Cerebellar cortex (tissue), 1 donor: ENCODE measurements around the gene GALNT9.

Experiments used
- DNase-seq: peaks from one replicate; pipeline ENCODE4 v3.0.0-alpha.2; 2015; ENCODE audit warnings: low spot score

The GALNT9 gene

DNA sequence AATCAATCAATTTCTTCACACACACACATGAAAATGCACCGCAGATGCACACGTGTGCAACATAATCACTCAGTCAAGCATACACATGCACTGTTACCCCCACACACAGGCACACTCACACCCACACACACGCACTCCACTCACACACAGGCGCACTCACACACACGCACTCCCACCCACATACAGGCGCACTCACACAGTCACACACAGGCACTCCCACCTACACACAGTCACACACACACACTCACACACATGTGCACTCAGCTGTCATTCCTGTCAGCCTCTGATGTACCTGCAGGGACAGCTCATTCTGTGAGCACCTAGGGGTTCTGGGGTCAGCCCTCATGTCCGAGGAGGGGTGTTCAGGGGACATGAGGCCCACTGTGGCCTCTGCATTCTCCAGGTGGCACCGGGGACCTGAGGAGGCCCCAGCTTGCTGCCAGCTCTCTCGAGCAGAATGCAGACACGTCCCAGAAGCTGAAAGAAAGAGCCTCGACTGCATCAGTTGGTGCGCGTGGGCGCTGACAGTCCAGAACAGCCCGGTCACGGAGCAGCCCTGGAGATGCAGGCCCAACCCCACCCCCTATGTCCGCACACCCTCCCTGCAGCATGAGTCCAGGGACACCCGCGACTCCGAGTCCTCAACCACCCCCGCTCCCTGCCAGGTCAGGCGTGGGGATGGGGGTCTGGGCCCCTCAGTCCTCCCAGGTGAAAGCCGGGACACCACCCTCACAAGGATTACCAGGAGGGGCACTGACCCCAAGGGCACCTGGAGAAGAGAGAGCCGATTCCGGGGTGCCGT, 115.8 kb downstream of the GALNT9 start:
- DNase-seq: no peak

DNA sequence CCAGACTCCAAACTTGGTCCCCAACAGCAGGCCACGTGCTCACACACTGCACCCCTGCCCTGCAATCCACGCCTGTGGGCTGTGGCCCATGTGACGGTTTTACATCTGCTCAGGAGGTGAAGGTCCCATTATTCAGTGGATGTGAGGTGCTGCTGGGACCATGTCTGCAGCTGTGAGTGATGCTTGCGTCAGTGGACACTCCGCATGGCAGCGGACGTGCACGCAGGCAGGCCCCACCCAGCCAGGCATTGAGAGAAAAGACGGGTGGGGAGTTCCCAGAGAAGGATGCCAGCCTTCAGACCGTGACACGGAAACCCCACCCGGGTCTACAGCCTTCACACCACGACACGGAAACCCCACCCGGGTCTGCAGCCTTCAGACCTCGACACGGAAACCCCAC, 117.6 kb downstream of the GALNT9 start:
- no peak for DNase-seq

DNA sequence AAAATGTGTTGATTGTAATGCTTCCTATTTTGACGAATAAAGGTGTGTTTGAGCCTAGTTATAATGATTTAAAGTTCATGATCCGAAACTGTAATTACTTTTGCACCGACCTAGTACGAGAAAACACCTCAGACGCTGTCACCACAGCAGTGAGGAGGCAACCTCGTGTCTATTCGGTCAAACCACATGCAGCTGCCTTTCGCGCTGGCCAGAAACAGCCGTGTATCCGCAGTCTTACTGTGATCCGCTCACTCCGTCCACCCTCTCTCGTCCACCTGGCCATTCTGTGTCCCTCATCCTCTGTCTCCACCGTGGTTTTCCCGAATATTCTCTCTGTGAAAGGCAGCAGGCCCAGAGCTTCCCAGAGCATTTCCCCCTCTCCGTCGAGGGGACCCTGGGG, 118.1 kb downstream of the GALNT9 start:
- no peak for DNase-seq

DNA sequence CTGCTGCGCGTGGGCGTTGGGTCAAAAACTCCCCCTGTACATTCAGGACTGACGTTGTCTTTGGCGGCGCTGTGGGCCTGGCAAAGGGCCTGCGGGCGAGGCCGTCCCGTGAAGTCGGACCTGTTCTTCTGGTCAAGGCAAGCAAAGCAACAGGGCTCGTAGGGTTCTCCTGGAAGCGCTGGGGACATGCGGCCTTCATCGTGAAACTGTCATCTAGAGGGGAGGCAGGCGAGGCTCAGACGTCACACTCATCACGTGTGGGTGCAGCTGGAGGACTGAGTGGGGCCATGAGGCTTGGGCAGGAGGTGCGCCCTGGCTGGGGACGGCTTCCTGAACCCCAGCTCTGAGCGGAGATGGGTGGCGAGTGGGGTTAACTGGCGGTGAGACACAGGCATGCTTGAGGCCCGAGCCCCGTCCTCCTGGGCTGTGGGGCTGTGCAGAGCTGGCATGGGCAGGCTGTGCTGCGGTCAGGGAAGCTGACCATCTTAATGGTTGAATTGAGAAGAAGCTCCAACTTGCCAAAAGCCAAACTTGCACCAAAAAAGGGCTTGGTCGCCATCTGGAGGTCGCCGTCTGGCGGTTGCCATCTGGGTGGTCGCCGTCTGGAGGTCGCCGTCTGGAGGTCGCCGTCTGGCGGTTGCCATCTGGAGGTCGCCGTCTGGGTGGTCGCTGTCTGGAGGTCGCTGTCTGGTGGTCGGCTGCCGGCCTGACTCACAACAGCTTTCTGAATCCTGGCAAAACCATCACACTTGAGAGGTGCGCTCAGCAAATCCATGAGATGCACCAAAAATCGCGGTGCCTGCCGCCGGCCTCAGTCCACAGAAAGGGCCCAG, 119.0 kb downstream of the GALNT9 start:
- no peak for DNase-seq

DNA sequence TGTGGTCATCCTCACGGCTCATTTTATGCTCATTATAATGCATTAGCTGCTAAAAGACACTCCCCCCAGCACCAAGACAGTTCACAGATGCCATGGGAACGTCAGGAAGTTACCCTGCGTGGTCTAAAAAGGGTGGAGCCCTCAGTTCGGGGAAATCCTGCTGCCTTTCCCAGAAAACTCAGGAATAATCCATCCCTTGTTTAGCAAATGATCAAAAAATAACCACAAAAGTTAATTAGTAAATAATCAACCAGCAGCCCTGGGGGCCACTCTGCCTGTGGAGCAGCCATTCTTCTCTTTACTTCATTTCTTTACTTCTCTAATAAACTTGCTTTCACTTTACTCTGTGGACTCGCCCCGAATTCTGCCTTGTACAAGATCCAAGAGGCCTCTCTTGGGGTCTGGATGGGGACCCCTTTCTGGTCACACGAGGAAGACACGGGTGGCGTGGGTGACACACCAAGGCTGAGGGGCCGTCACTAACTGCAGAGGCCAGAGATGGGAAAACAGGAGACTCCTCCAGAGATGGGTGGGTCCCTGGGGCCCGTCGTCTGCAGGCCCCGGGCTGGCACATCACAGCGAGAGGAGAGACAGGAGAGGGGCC, 119.7 kb downstream of the GALNT9 start:
- no peak for DNase-seq

DNA sequence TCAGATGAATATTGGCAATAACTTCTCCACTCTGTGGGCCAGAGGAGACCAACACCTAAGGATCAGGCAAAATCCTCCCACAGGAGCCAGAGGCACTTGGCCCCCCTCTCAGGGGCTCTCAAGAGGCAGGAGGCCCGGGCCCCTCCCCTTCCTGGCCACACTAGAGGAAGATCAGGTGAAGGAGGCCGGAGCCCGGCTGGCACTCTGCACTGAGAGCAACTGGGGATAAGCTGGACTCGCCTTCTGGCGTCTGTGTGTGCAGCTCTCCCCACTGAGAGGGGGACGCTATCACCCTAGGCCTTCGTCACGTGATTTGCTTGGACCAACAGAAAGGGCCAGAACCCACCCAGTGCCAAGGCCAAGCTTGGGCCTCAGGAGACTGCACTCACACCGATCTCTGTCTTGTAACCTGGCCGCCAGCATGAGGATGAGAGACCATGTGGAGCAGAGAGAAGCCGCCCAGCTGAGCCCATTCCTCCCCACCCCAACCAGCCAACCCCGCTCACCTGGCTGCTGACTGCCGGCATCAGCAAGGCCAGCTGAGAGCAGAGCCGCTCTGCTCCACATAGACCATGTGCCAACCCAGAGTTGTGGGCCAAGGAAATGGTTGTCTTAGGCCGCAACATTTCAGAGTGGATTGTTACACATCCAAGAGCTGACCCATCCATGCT, 121.1 kb downstream of the GALNT9 start:
- no peak for DNase-seq

DNA sequence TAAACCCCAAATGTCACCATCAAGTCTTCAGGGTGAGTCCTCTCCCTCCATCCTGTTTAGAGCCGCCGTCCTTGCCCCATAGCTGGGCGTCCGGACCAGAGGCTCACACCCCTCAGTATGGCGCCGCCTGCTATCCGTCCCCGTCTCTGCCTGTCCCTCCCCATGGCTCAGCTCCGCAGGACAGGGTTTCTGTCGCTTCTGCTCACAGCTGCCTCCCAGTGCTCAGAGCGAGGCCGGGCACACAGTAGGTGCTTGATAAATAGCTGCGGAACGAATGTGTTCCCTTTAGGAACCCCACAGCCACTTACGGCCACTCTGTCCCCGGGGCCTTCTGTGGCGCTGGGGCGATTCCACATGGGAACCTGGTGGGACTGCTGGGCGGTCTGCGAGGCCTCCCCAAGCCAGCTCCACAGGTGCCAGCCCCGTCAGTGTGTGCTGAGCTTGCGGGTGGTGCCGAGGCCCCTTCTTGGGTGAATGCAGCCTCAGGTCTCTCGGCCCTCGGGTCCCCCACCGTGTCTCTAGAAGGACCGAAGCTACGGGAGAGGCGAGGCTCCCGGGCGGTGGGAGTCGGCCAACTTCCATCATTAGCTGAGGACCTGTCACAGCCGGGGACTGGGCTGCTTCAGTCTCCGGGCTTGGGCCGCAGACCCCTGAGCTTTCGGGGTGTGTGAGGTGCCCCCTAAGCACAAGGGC, 122.2 kb downstream of the GALNT9 start:
- DNase-seq: no peak

DNA sequence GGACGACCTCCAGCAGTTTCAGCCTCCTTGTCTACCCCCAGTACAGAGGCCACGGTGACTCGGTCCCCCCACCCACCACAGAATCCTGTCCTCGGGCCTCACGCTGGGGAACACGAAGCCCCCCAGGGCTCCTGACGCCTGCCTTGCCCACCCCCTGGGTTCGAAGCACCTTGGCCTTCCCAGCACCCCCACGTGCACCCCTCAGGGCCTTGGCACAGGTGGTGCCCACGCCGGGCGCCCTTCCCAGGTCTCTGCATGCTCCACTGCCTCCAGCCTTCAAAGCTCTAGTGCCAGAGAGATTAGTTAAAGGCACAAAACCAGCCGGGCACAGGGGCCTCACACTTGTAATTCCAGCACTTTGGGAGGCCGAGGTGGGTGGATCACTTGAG, 123.3 kb downstream of the GALNT9 start:
- no peak for DNase-seq

DNA sequence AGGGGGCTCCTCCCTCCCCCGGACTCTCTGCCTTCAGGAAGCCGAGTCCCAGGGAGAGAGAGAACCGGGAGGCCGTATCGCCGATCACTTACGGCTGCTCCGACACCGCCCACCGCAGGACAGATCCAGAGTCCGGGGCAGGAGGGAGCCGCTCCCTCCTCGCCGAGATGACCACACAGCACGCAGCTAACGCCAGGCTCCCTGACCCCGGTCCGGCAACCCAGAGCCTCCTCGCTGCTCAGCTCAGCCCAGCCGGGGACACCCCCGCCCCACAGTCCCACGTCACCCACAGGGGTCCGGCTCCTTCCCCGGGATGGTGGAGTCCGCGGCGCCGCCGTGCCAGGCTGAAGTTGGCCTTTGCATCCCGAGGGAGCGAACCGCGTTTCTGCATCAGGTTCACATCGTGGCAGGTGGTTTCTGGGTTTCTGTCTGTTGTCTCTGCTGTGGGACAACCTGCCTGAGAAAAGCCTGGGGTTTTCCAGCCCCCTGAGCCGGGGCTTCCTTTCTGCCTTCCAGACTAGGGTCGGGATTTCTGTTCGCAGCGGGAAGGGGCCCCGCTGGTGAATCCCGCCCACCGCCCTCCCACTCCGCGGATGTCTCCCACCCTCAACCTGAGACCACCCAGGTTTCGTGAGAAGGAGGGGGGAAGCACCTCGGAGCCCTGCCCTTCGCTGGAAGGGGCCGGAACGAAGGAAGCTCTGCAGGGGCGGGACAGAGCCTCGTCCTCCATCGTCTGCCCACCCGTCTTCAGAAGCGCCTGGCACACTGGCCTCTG, 123.9 kb downstream of the GALNT9 start:
- no peak for DNase-seq

DNA sequence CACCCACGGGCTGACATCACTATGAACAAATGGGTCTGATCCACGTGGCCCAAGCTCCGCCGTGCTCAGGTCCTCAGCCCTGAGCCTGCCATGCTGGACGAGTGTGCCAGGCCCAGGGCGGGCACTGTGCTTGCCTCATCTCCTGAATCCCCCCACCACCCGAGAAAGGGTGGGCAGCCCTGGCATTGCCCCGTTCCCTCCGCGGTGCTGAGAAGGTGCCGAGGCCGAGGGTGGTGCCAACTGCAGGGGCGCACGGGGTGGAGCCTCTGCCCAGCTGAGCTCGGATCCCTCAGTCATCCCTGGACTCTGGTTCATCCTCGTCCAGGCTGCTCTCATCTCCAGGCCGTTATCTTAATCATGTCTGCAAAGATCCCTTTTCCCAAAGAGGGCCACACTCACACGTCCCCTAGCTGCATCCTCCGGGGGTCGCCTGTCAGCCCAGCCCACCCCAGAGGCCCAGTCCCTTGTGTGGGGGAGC, 124.6 kb downstream of the GALNT9 start:
- DNase-seq: no peak

DNA sequence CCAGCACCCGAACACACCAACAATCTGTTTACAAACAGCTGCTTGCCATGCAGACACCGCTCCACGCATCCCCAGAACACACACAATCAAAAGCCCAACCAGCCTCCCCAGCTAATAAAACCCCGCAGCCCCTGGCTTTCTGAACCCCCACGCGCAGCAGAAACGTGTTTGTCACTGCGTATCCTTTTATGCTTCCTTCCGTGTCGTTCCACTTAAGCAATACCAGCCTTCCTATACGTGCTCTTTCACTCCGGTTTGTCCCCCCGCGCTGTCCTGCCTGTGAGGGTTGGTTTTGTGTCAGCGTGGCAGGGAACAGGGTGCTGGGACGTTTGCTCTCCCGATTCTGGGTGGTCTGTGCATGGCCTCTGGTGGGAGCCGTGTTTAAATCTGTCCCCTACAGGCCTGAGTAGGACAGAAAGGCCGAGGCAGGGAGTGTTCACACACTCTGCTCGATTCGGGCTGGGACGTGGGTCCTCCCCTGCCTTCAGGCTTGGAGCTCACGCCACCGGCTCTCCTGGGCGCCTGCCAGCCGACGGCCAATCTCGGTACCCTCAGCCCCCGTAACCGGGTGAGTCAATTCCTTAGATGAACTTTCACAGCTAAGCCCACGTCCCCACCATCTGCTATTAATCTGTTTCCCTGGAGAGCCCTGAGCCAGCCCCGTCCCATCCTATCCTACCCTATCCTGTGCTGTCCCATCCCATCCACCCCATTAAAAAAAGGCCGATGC, 125.2 kb downstream of the GALNT9 start:
- DNase-seq: no peak

DNA sequence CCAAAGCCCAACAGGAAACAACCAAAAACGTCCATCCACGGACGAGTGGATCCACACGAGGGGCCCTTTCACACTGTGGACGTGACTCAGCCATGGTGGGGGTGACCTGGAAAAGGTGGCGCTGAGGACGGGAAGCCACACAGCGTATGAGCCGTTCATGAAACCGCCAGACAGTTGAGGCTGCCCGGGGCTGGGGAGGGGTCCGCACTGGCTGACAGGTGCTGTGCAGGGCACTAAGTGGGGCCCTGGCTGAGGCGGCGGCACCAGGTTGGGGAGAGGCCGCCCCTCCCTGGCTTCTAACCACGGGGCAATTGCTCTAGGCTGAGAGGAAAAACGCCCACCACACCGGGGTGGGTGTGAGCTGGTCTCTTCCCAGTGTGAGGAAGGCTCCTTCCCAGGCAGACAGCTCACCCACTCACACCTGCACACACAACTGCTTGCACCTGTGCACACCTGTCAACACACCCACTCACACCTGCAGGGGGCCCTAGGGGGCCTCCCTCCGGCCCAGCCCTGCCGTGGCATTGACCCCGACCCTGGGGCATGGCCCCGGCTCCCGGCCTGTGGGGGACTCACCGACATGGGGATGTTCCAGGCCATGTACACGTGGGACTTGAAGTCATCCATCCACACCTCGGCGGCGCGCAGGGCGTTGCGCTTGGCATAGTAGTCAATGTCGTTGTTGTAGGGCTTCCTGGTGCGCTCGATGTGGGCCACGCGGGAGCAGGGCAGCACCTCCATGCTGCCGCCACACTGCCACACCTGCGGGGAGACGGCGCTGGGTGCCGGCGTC, 126.3 kb downstream of the GALNT9 start:
- no peak for DNase-seq

DNA sequence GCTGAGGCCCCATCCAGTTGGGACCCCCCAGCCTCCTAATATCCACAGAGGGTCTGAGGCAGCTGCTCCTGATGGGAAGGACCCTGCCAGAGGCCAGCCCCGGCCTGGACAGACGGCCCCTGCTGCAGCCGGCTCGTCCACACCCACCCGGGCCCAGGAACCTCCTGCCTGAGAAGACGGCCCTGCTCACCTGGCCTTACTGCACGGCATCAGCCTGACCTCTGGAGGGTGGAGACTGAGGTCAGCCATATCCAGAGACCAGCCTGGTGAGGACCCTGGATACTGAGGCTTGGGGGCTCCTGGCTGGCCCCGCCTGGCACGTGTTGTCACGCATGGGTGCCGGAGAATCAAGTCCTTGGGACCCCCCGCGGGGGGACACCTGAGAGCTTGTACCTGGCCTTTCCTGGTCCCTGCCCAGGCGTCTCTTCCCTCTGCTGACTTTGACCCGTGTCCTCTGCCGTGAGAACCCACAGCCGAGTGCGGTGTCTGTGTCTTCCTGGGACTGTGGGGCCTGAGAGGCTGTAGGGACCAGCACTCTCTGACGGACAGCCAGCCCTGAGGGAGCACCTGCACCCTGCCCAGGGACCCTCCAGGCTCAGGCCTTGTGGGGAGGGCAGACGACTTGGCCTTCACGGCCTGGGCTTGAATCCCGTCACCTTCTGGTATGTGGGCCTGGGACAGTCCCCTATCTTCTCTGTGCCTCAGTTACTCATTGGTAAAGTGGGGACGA, 127.8 kb downstream of the GALNT9 start:
- DNase-seq: no peak

DNA sequence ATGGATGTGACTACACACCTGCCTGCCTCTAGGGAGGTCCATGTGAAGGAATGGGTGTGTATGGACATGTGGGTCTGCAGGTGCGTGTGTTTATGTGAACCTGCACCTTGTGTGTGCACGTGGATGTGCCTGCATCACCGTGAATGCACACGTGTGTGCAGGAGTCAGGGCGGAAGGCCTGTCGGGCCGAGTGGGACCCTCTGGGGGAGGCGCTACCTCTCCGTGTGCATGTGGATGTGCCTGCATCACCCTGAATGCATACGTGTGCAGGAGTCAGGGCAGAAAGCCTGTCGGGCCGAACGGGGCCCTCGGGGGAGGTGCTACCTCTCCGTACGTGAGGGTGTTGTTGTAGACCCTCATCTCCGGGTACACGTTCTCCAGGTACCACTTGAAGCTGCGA, 128.6 kb downstream of the GALNT9 start:
- DNase-seq: no peak

DNA sequence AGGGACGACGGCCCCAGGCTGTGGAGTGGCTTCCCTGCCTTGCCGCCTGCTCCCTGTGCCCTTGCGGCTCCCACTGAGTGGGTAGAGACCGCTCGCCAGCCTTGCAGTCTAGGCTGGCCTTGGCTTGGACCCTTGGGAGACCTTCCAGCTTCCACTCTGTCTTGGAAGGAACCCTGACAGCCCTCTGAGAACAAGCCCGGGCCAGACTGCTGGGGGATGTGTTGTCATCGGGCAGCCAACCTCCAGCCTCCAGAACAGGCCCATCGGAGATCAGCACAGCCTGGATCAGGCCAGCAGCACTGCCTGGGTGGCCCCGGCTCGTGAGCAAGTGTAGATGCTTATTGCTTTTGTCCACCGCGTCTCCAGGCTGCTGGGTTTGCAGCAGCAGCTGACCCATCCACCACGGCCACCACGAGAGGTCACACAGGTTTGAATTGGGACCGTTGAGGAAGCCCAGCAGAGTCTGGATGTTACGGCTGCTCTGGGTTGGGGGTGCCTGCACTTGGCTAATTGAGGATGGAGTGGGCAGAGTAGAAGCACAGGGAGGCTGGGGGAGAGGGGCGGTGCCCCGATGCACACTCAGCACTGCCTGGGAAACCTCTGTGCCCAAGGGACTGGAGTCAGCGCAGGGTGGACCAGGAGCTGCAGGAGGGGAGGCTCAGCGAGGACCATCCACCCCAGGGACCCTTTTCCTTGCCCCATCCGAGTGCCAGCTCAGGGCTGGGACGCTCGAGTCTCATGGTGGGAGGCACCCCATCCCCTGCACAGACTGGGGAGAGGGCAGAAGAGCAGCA, 129.7 kb downstream of the GALNT9 start:
- no peak for DNase-seq

DNA sequence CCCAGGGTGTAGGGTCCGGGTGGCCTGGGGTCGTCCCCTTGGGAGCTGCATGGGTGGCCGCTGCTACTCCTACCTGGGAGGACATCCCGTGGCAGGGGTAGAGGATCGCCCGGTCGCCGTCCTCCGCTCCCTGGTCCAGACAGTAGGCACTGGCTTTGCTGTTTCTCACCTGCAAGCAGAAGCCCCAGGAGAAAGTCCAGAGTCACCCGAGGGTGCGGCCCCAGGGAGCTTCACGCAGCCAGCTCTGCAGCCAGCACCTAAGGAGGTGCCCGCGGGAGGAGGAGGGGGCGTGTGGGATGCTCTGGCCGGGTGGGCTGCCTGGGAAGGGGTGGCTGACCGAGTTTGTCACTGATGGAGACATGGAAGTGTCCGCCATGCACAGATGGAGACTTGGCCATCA, 130.3 kb downstream of the GALNT9 start:
- DNase-seq: no peak

DNA sequence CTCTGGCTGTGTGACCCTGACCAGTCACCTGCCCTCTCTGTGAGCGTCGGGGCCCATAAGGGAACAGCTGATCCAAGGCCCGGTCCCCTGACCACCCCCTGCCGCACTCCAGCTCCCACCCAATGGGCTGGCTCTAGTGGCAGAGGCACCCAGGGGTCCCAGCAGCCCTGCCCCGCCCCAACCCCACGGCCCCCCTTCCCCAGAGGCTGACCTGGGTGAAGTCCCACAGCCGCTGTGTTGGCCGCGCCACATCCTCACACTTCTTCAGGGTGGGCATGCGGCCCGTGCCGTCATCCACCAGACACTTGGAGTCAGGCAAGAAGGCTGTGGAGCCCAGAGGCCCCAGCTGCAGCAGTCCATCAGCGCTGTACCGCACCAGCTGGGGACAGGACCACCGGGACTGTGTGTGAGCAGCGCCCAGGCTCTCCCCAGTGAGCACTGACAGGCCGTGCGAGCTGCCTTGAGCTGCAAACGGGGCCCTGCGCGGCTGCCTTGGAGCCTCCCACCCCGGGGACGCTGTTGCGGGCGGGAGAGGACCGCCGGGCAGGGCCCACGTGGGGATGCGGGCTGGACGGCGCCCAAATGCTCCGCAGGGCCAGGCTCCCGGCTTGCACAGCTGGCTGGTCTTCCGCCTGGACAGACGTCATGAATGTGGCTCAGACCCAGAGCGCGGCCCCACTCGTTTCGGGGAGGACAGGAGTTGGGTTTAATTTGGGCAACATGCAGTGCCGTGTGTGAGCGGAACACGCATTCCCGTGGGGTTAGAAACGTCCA, 131.6 kb downstream of the GALNT9 start:
- DNase-seq: no peak
